Motor neuron (in vitro differentiated cells): Measurements from ENCODE around the gene HMGB1. TPM values are rescaled to one million over a fixed set of nuclear protein-coding genes. Genes with fewer than 3 reads are reported as not detected.

ENCODE experiments used
- total RNA-seq, 8 experiments: library from RNA; unstranded; fragments of 300-600 nt; gene quantifications; 2 replicates each; pipeline versions ENCODE4 v1.2.3 to v1.2.4, GENCODE V29; 2022

HMGB1 gene
- total RNA-seq, 8 experiments from 2014 or later = 258 to 721 (median 367) TPM

Other genes with a start within 250 kb of the HMGB1 start
- 10 to 100 TPM in 5 of 8 experiments, 1 to 10 TPM in 3; 5.2 to 46.6 (median 36.6) TPM for gene KATNAL1, start 158.4 kb downstream of the HMGB1 start, total RNA-seq
- 1 to 10 TPM in 1 of 8 experiments, under 1 TPM in 5, not detected in 2; 0.05 to 1.1 (median 0.43) TPM for gene UBE2L5, start 43.4 kb downstream of the HMGB1 start, total RNA-seq
- gene USPL1, start 152.0 kb upstream of the HMGB1 start, total RNA-seq = 10 to 100 TPM; 10.8 to 32.5 (median 25.2) TPM